HG02571 (cell line): Measurements from ENCODE around the gene FBXL7.

Experiments
- ATAC-seq: cut with Tn5 transposase; IDR thresholded peaks from one replicate; pipeline ENCODE4 v1.9.1; 2021; ENCODE audit warnings: mild to moderate bottlenecking, moderate library complexity; ENCODE audit not compliant: unreplicated experiment

FBXL7 gene

DNA sequence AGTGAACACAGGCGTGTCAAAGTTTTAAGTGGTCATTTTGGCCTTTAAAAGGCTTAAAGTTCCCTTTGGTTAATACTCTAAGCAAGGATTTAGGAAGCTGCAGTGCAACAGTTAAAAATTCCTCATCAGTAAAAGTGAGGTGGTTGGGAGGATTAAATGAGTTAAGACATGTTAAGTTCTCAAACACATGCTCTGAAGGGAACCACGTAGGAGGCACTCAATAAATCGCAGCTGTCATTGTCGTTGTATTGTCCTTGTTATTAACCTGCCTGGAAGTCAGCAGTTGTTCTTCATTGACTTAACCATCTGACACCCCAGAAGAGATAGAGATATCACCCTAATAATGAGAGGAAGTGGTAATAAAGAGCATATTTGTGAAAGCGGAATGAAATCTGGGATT lies 432.1 kb downstream of the FBXL7 start:
- no peak for ATAC-seq

DNA sequence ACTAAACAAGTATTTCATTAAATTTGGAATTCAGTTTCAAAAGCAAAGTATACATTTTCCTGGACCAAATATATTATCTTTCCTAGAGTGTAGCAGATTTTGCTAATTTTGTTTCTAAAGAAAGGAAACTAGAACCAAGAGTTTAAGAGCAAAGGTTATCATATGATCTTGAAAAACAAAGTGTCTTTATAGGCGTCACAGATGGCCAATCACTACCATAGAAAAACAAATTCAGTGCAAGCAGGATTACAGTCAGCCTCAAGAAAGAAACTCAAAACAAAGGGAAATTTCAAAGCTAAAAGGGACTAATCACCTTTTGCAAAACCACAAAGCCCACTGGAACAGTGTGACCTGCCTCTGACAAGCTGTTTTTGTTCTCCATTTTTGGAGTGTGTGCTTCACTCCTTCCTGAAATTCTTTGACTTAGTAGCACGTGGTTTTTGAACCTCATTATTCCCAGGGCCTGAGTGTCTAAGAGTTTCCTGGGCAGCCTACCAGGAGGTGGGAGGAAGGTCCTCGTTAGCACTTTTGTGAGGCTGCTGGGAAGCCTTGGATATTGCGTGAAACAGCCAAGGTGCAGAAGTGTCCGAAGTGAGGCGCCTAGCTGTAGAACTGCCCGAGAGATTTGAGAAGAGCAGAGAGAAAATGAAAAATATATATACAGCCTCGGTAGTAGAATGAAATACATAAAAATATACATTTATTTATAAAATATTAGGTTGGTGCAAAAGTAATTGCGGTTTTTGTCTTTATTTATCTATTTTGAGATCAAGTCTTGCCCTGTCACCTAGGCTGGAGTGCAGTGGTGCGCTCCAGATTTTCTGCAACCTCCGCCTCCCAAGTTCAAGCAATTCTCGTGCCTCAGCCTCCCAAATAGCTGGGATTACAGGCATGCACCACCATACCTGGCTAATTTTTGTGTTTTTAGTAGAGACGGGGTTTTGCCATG lies 433.6 kb downstream of the FBXL7 start:
- no peak for ATAC-seq

DNA sequence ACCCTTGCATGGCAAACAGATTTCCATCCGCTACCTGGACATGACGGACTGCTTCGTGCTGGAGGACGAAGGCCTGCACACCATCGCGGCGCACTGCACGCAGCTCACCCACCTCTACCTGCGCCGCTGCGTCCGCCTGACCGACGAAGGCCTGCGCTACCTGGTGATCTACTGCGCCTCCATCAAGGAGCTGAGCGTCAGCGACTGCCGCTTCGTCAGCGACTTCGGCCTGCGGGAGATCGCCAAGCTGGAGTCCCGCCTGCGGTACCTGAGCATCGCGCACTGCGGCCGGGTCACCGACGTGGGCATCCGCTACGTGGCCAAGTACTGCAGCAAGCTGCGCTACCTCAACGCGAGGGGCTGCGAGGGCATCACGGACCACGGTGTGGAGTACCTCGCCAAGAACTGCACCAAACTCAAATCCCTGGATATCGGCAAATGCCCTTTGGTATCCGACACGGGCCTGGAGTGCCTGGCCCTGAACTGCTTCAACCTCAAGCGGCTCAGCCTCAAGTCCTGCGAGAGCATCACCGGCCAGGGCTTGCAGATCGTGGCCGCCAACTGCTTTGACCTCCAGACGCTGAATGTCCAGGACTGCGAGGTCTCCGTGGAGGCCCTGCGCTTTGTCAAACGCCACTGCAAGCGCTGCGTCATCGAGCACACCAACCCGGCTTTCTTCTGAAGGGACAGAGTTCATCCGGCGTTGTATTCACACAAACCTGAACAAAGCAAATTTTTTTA lies 436.7 kb downstream of the FBXL7 start:
- no peak for ATAC-seq

DNA sequence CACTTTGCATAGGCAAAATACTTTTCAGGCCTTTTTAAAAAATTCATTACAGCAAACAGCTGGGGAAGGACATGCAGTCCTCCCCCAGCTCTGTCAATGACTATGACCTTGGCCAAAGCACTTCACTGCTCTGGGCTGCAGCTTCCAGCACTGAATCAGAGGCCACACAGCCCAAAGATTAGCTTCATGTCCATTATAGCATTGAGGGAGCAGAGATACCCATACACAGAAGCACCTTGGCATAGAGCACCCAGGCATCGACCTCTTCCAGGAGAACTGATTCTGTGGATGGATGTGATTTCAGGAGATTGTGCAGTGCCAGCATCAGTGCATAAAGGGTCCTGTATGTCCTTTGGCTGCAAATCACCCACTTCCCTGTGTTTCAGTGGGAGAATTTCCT lies 437.7 kb downstream of the FBXL7 start:
- ATAC-seq = no peak

DNA sequence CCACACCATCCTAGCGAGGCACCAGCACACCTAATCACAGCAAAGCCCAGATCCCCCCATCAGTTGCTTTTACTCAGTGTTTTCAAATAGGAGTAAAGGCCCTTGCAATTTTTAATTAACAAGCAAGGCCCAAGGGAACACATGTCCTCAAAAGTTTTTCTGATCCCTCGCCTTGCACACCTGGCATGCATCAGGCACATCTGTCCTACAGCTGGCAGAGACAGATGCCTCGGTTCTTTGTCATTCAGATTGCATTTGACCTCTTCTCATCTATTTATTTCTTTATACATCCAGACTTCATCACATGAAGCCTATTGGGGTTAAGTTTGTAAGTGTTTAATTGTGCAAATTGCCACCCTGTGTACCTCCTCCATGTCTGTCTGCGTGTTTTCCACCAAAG lies 438.2 kb downstream of the FBXL7 start:
- no peak for ATAC-seq

DNA sequence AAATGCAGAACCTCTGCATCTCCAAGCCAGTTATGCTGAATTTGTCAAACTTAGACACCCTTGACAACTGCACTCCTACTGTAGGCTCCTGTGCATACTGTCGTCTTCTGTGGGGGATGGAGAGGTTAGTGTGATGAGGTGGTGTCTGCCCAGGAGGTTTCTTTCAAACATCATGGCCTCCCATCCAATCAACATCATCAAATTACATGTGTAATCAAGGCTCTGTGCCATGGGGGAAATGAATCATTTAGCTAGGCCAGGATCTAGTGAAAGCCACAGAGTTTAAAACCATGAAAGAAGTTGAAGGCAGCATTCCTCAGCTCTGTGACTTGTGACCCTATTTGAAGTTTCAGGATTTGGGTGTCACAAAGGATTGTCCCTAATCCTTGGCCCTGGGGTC lies 439.0 kb downstream of the FBXL7 start:
- no peak for ATAC-seq

DNA sequence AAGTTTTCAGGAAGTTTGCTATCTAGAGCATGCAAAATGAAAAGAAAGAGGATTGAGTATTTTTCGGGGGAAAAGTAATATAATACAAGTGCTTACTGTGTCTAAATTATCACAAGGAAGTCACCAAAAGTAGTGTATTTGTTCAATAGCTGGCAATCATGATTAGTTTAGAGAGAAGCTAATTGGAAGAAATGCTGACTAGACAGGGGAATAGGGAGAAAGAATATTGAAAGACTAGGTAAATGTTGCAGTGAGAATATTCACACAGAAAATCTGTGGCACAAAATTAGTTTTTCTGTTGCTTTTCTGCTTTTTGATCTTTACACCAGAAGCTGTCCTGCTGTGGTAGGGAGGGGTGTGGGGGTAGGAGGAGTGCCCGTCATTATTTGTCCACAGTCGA lies 440.9 kb downstream of the FBXL7 start:
- ATAC-seq = no peak

DNA sequence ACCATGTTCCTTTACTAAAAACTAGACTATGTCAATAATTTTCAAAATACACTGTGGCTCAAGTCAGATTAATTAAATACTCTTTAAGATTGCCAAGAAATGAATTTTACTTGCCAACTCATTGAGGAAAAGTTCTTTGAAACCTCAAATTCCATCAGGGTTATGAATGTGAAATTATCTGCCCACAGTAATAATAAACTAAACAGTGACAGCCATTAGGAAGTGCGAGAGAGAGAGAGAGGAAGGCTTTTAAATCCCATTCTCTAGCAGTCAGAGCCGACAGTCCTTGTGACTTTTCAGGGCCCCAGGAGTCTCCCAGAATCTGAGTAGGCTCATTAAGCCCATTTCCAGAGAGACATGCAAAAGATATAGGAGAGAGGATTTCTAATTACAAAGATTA lies 443.5 kb downstream of the FBXL7 start:
- ATAC-seq = no peak

DNA sequence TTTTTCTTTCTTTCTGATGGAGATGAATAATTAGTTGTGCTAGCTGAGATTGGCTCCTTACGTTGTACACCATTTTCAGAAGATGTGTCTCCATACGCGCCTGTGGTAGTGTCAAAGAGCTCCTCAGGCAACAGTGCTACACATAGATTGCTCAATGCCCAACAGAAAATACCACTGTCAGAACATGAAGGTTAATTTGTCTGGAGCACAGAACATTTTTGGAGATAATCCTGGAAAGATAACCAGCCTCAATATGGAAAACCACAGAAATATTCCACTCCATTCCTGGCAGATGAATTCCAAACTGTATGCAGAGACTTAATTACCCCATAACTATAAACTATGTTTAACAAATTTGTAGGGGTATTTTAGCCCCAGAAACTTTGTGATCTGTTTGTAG lies 446.0 kb downstream of the FBXL7 start:
- ATAC-seq = no peak

DNA sequence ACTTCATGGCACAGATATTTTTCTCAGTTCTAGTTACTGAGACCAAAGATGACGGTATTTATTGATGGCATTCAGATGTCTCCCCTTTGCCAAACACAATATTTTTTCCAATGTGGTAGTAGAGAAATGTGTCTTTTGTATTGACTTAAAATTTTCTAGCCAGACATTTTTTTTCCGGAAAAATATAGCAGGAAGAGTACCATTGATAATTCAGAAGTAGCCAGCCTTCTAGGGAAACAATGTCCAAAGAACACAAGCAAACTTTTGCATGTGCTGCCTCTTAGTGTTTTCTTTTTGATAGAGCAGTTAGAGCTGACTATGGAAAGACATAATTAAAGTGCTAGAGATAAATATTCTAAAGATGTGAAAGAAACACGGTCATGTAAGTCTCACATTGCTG lies 448.2 kb downstream of the FBXL7 start:
- ATAC-seq = no peak

DNA sequence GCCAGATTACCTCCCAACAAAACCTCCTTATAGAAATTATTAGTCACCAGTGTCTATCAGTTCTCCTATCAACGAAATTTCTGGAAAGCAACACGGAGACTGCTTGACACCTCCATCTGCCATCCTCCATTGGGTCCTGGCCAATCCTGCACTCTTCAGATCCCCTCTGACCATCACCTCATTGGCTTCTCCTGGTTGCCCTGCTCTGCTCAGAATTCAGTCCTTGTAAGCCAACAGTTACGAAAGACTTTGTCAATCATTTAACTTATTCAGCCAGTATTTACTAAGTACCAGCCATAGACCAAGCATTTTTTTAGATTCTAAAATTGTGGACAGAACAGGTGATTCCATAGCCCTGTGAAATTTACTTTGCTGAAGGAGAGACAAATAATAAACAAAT lies 451.1 kb downstream of the FBXL7 start:
- ATAC-seq = no peak

DNA sequence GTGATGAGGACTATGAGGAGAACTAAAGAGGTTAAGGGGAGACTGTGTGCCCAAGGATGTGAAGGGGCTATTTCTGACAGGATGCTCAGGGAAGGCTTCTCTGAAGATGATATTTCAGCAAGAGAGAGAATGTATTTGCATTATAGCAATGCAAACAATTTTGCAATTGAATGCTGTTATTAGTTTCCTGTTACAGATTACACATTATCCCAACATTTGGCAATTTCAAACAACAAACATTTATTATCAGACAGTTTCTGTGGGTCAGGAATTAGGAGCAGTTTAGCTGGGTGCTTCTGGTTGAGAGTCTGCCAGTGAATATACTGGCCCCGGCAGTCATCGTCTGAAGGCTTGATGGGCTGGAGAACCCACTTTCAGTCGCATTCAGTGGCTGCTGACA lies 451.6 kb downstream of the FBXL7 start:
- ATAC-seq = no peak

DNA sequence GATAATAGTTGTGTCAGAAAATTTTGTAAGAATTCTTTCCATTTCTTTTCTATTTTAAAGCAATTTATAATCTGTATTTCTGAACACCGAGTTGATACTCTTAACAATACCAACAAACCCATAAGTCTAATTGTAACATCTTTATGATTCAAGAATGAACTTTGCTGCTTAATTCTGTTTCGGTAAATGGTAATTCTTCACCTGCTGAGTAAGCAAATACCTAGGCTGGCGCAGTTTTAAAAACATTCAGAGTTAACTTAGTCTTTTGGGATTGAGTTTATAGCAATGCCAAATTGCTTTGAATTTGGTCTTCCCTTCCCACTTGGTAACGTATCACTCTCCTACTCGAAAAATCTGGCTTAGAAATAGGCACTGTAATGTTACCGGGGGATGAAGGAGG lies 456.6 kb downstream of the FBXL7 start:
- ATAC-seq = no peak

DNA sequence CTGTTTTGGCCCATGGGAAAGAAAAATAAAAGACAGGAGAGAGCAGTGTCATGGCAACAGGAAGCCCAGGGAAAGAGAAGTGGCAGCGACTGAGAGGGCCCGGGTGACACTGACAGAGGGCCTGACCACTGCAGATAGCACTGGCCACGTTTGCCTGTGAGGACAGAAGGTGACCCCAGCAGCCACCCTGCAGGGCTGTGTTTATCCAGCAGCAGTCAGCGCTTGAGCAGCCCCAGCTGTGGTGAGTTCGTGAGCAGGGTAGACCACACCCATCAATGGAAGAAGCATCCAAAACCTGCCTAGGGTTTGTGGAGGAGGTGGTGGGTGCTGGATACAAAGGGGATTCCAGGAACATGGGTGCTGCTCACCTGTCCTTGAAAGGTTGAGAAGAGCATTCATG lies 457.1 kb downstream of the FBXL7 start:
- no peak for ATAC-seq

DNA sequence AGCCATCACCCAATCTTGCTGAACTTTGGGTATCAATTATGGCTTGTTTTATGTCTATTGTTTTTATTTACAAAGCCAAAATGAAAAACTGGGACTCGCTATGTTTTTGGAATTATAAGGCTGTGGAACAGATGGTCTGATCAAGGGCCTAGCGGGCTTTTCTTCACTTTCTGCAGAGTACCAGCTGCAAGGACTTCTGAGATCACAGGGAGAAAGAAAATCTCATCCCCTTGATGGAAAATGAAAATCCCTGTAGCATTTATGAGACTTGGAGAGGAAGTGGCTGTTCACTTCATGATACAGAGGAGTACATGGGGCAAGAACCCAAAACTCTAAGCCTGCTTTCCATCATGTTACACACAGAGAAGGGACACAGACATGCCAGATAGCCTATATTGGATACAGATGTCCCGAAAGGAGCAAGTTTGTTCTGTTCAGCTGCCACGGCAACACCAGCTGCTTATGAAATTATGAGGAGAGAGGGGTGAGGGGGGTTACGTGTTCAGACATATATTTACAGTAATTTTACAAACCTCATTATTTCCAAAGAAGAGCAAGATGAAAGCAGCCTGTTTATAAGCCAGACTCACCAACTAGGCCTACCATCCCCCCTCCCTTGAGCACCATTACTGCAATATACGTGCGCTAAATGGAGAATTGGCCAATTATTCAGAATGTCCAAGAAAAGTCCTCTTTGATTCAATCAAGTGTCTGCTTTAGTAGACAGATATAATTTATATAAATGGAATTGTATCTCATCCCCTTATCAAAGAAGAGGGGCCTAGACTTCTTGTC lies 459.6 kb downstream of the FBXL7 start:
- ATAC-seq = no peak

DNA sequence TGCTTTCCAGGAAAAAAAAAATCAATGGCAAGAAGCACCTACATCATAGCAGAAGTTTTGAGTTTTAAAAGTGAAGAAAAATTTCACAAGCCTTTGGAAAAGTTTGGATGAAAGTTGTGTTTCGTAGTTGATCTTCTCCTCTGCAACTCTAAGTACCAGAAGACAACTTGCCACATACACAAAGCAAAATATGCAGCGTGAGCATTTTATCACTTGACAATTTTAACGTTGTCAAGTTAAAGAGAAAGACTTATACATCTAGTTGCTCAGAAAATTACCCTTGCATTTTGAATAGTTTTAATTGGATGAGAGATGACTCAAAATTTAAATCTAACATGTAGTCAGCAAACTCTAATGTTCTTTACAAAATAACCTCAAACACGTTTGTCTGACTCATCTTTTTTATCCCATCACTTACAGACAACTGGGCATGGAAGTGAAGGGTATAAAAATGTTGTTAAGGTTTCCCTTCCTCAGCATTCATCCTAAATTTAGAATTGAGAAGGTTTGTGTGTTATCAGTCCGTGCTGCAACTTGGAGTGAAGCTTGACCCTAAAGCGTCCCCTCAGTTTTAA lies 466.2 kb downstream of the FBXL7 start:
- no peak for ATAC-seq

DNA sequence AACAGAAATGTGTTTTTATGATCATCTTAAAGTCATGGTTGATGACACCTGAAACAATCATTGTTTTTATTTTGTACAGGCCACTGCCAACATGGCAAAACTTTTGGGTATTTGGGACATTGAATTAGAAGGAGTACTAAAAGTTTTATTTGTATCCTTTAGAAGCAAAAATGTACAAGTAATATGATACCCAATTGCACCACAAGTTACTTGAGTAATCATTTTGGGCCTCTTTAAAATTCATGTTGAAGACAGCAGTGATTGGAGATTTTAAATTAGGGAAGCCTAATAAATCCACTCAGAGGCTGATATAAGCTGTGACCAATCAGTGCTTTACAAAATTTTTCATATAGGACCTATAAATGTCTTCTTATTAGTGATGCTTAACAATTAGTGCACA lies 466.7 kb downstream of the FBXL7 start:
- no peak for ATAC-seq

DNA sequence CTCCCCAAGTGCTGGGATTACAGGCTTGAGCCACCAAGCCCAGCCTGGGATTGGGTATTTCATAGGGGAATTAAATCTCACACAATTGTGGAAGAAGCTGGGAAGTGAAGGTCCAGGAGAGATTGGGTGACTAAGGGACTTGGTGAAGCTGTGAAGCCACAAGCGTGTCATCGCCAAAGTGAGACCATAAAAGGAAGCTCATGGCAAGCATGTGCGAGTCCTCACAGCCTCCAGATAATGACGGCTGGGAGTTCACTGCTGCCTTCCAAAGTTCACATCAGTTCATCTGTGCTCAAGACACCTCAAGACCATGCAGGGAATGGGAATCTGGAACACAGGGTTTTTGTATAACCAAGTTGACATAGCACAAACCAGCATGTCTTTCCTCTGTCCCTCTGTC lies 469.0 kb downstream of the FBXL7 start:
- no peak for ATAC-seq

DNA sequence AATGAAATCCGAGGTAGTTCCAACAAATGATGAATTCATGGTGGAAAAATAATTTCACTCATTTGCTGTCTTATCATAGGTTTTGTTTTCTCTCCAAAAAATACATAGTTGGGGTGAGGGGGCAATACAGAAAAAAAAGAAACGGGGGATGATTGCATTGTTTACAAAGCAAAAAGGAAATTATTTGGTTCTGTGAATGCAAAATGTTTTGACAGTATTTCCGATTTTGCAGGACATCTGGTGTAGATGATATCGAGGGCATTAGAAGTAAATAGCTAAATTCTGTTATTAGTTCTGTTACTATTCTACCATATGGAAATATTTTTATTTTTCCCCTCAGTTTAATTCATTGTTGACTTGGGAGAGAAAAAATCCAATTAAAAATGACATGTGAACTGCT lies 477.9 kb downstream of the FBXL7 start:
- ATAC-seq = no peak

DNA sequence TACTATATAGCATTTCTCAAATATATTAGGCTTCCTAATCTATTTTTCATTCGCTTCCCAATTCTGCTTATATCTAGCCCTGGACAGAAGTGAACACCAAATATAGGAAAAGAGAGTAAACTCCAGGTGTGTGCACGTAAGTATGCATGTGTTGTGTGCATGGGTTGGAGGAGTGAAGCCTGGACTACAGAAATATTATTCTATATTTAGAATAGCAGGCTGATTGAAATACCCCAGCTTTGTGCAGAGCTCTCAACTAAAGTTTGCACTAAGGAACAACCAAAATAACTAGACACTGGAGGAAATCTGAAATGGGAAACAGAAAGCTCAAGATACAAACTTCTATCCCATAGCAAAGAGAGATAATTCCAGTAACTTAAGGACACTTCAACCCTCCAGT lies 480.9 kb downstream of the FBXL7 start:
- no peak for ATAC-seq

DNA sequence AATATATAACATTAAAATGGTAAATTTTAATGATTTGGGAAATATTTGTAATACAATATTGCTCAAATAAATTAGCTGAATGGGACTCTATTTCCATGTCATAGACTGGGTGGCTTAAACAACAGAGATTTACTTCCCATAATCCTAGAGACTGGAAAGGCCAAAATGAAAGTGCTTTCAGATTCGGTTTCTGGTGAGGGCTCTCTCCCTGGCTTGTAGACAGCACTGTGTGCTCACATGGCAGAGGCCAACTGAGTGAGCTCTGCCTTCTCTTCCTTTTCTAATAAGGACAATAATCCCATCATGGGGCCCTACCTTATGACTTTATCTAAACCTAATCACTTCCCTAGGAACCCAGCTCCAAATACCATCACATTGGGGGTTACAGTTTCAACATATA lies 483.4 kb downstream of the FBXL7 start:
- ATAC-seq = no peak
